Amniotic epithelial cell (primary cell): ENCODE data around the gene GOLGA6A.
"Not testable (repeated sequence)": the region's sequence is repeated elsewhere in the genome, so short reads cannot be mapped to it uniquely, and the experiment has no call there.

ENCODE experiments used
- DNase-seq: peaks from one replicate; pipeline ENCODE4 v3.0.0-alpha.2; 2010; ENCODE audit warnings: low read depth

GOLGA6A gene

DNA sequence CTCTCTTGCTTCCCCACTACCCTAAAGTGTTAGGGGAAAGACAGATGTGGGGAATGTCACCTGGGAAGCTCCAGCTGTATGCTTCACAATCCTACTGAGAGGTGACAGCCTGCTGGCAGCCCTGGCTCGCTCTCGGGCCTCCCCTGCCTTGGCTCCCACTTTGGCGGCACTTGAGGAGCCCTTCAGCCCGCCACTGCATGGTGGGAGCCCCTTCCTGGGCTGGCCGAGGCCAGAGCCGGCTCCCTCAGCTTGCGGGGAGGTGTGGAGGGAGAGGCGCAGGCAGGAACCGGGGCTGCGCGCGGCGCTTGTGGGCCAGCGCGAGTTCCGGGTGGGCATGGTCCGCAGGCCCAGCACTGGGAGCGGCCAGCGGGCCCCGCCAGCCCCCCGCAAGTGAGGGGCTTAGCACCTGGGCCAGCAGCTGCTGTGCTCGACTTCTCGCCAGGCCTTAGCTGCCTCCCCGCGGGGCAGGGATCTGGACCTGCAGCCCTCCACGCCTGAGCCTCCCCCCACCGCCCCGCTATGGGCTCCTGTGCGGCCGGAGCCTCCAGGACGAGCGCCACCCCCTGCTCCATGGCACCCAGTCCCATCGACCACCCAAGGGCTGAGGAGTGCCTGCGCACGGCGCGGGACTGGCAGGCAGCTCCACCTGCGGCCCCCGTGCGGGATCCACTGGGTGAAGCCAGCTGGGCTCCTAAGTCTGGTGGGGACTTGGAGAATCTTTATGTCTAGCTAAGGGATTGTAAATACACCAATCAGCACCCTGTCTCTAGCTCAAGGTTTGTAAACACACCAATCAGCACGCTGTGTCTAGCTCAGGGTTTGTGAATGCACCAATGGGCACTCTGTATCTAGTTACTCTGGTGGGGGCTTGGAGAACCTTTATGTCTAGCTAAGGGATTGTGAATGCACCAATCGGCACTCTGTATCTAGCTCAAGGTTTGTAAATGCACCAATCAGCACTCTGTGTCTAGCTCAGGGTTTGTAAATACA is 29.8 kb downstream of the GOLGA6A start:
- DNase-seq = not testable (repeated sequence)

DNA sequence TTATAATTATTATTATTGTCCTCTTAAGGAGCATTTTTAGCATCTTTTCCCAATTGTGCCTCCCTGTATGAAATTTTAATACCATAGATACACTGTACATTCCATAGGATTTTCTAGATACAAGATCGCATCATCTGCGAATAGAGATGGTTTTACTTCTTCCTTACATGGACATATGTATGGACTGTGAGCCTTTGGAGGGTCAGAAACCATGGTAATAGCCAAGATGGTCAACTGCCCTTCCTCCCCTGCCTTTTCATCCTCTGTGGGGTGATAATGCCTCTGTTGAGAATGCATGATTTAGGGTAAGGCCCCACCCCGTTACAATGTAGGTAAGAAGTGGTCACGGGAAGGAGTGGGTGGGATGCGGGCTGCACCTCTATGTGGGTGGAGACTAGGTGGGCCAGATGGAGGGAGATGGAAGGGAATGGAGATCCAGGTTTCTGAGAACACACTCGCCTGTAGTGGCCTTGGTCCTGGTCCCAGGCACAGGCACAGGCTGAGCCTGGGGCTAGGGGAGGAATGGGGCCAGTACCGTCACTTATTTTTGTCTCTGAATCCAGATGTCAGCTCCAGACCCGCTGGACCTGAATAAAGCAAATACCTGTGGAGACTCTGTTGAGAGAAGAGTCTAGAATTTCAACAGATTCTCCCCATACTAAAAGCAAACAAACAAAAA is 31.7 kb downstream of the GOLGA6A start:
- DNase-seq = no peak

DNA sequence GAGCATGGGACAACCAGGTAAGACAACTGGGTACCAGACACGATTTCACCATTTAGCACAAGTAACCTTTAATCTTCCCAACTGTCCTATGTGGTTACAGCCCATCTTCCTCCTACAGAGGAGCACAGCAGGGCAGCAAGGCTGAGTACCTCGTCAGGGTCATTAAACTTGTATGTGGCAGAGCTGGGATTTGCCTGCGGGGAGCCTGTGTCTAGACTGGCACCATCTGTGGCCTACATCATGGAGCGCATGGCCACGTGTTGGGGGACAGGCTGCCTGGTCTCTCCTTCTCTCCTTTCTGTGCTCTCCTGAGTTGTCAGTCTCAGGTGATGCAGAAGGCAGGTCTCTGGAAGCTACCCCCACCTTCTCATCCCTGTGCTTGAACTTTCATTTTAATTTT is 32.2 kb downstream of the GOLGA6A start:
- no peak for DNase-seq

DNA sequence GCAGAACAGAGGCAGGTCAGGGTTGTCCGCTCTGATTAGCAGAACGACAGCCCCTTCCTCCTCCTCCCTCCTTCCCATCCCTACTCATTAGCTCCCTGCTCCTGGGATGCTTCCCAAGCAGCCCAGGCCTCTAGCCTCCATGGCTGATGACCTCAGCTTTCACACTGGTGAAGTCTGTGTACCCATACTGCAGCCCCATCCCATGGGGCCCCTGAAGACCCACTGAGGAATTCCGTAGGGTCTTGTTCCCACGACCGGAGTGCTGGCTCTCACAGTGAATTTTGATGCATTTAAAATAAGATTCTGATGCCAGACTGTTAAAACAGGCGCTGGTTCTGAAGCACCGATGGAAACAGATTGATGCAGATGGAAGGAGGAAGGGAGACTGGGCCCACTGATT is 36.1 kb downstream of the GOLGA6A start:
- no peak for DNase-seq

DNA sequence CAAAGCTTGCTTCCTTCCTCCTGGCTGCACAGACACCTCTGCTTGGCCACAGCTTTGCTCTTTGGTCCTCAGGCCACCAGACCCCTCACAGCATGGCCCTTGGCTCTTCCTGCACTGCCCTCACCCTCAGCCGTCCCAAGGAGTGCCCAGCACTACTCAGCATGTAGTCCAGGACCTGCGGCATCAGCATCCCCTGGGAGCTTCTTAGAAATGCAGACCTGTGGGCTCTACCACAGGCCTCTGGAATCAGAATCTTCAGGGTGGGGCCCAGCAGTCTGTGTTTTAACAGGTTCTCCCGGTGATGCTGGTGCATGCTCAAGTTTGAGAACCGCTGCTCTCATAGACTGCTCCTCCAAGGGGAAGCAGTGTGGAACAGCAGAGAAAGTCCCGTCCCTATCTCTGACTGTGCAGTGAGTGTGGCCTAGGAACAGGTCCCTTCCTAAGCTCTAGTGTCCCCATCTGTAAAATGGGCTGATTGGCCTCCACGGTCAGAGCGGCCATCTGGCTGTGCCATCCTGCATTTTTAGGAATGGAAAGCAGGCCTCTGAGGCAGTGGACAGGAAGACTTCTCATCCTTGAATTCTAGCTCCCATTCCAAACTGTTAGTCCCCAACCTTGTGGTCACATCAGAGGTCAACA is 36.6 kb downstream of the GOLGA6A start:
- DNase-seq = no peak

DNA sequence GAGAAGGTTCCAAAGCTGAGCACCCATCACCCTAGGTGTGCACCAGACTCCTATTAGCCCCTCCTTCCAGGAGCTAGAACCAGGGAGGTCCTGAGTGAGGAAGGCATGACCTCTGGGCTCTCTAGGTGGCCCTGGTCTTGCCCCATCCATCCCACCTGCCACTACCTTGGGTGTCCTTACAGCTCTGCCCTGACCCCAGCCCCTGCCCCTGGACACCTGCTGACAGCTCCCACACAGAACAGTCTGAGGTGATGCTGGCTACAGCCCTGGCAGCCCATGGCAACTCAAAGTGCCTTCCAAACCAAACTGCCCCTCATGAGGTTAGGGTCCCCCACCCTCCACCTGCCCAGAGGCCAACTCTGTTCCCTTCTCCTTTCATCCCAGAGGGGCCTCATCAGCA is 37.2 kb downstream of the GOLGA6A start:
- no peak for DNase-seq

DNA sequence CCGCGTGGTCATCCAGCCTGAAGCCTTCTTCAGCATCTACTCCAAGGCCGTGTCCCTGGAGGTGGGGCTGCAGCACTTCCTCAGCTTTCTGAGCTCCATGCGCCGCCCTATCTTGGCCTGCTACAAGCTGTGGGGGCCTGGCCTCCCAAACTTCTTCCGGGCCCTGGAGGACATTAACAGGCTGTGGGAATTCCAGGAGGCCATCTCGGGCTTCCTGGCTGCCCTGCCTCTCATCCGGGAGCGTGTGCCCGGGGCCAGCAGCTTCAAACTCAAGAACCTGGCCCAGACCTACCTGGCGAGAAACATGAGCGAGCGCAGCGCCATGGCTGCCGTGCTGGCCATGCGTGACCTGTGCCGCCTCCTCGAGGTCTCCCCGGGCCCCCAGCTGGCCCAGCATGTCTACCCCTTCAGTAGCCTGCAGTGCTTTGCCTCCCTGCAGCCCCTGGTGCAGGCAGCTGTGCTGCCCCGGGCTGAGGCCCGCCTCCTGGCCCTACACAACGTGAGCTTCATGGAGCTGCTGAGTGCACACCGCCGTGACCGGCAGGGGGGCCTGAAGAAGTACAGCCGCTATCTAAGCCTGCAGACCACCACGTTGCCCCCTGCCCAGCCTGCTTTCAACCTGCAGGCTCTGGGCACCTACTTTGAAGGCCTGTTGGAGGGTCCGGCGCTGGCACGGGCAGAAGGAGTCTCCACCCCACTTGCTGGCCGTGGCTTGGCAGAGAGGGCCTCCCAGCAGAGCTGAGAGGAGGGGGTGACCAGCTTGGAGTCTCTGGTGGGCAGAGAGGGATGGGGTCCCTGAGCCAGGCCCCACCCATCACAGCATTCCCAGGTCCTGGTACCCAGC is 37.9 kb downstream of the GOLGA6A start:
- no peak for DNase-seq

DNA sequence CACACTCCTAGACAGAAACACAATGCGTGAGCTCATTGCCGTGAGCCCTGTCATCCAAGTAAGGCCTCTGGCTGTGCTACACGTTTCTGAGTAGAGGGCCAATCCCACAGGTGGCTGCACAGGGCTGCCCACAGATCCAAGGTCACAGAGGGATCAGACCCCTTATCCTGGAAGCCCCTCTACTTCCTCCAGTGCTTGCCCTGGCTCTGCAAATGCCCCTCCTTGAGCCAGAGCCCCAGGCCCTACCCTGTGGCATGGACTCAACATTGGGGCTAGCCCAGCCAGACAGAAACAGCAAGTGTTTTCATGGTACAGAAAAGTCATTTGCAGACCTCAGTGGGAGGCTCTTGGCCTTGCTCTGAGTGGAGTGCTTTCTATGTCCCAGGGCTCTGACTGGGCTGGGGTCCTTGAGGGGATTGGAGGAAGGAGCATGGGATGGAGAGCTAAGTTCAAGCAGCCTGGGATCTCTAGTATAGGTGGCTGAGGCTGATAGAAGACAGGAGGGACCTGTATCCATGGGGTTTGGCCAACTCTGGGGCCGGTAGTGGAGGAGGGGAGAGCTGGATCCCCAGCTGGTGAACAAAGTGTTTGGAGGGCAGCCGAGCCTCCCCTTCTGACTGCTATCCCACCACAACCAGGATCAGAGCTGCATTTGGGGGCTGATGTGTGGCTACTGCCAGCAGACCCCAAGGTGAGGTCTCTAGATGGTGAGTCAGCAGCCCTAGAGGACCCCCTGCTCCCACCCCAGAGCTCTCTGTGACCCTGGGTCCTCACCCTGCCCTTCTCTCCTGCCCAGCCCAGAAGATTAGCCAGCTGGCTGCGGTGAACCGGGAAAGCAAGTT is 38.7 kb downstream of the GOLGA6A start:
- no peak for DNase-seq

DNA sequence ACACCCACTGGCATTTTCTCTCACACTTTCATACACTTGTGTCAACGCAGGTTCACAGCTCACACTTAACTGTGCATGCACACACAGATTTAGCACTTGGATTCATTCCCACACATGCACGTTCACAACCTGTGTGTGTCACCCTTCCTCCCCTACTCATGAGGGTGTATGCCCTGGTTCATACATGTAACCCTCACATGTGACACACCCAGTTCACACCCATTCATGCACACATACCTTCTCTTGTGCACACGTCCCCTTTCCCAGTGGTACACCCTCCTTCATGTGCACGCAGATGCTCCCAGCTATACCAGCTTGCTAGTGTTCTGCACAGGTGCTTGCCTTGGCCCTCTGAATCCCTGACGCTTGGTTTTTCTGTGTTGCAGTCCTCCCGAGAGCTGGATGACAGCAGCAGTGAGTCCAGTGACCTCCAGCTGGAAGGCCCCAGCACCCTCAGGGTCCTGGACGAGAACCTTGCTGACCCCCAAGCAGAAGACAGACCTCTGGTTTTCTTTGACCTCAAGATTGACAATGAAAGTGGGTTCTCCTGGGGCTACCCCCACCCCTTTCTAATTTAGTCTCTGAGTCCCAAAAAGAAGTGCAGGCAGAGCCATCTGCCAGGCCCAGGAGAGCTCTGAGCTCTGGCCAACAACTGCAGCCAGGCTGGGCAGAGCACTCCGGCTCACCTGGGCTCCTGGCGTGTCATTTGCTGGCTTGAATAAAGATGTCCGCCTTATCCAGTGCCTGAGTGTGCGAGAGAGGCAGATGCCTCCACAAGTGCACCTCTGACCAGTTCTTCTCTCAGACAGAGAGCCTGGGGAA is 39.5 kb downstream of the GOLGA6A start:
- DNase-seq = no peak

DNA sequence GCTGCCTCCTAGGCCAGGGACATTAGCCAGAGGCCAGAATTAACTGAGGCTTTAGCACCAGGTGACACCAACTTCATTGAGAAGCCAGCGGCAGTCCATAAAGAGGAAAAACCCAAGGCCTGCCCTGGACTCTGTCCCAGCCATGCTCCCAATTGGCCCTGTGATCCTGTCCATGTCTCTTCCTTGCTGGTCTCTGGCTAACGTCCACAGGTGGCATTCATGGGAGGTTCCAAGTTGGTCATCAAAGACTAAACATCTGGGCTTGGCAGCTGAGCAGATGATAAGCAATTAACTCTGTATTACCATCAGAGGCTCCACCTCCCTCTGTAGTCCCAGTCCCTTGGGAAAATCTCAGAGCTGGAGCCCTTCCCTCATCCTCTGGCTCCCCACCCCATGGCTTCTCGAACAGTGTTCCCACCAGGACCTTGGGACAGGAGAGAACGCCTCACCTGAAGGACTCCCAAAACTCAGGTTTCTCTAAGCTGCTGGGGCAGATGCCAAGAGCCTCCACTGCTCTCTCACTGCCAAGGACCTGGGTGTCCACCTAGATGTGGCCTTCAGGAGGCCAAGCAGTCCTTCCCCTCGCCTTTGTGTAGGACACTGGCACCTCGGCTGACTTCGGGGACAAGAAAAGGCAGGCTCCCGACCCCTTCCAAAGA is 40.4 kb downstream of the GOLGA6A start:
- no peak for DNase-seq

DNA sequence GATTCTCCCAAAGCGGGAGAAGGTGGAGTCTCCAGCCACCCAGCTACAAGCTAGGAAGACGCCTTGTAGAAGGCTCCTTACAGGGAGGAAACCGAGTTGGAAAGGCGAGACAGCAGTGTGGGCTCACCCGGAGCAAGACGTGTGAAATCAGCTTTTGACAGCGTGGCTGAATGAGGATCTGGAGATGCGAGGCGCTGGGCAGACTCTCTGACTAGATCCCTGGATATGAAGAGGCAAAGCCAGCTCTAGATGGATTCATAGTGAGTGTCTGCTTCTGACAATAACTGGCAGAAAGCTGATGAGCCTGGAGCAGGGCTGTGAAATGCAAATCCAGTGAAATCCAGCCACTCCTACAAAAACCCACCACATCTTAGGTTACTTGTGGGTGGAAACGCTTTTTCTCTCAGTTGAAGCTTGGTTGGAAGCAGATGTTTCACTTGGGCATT is 41.0 kb downstream of the GOLGA6A start:
- DNase-seq = no peak

DNA sequence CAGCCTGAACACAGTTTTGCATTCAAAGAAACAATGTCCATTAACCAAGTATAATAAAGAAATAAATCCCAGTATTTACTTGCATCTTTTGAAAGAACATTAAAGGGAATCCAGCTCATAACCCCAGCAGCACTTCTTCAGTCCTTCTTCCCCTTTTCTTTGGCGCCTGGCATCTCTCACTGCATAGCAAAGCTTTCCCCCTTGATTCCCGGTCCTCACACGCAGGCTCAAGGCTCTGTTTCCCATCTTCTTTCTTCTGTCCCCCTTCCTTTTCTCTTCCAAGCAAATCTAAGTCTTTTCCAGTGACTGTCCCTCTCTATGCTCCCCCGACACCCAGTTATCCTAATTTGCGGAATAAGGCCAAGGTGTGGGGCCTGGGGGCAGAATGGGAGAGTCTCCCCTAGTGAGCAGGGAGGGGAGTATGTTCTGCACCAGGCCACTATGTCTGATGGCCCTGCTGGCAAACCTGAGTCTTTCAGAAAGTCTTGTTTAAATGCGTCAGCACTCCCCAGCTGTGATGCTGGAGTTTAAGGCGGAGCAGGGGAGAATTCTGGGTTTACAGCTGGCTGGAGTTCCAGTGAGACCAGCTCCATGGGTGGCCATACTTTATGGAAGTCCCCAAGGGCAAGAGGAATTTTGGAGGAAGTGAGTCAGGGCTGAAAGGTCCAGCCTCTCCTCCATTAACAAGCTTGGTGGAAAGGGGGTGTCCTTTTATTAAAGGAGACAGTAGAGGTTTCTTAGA is 42.1 kb downstream of the GOLGA6A start:
- peak; percentile 65 for DNase-seq

DNA sequence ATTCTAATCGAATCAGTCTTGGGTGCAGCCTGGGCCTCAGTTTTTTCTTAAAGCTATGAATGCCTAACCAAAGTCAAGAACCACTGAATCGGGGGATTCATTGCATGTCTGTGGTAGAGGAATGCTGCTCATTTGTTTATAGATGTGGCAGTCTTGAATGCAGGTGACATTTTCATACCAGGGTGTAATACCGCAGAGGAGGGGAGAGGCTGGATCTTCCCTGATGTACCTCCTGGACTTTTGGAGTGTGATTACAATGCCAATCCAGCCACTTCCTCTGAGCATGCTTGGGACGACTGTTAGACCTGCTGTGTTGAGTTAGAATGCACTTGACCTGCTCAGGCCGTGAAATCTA is 42.7 kb downstream of the GOLGA6A start:
- no peak for DNase-seq

DNA sequence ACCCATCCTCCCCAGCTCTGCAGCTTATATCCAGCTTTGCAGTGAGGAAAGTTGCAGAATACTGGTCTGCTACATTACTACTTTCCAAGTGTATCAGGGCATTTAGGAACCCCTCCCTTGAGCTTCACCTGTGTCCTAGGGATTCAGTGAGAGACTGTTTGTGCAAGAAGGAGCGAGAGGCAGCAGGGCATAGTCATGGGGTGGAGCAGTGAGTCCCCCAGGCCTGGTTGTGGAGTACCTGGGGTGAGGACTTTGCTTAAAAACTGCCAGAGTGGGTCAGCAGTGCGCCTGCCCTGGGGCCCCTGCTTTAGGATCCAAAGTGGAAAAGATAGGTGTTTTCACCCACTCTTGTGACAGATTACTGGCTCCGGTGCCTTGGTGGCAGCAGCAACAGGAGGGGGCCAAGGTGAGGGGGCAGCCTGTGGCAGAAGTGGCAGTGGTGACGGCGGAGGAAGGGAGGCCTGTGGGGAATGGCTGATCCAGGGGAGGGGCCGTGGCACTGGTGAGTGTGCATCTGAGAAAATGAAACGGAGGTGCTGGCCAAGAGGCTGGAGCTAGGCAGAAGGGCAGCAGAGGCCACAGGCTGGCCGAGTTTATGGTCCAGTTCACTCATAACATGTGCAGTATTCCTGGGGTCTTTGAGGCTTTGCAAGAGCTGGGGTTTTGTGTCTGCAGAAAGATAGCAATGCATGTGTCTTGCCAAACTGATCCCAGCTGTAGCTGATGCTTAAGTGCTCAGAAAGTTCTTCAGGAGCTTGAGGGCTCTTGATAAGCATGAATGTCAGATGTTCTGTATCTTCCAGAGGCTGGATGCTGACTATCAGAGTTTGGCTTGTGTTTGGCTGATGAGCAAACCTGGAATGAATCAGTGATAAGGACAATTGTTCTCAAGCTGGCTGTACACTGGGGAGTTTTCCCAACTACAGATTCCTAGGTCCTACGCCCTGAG is 43.4 kb downstream of the GOLGA6A start:
- peak; percentile 89 for DNase-seq

DNA sequence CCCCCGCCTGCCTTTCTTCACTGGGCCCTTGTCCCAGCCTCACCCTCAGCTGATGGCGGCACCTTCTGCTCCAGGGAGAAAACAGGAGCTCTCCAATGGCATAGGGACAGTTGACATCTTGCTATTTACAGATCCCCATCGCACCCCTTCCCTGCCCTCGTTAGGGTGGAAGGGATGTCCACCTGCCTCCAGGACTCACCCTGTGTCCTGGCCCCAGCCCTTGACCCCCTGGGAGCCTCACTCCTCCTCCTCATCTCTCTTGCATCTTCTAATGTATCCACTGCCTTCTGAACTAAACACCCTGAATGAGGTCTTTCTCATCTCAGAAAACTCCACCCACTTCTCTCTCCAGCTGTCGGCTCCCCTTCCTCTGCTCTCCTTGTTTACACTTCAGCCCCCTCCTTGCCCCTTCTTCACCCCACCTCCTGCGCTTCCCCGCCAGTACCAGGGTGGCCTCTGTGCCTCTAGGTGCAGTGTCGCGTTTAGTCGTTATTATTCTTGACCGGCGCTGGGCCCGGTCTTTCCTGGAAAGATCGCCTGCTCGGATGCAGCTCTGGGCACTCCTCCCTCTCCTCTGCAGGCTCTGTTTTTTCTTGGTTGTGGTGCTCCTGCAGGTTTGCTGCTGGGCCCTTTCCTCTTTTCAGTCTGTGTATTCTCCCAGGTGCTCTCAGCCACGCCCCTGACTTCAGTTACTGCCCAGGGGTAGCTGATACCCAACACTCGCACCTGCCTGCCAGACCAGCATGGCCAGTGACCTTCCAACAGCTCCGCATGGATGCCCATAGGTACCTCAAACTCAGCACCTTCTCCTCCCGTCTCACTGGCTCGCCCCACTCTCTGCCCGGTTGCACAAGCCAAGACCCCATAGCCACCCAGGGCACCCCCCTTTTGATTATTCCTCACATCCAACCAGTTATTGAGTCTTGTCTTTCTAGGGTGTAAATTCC is 44.9 kb downstream of the GOLGA6A start:
- no peak for DNase-seq
